Activated T-helper 1 cell treated with anti-CD3 and anti-CD28 coated beads, Interleukin-12 subunit alpha, Interleukin-12 subunit beta, Interleukin-2, Interleukin-4 antibody, amounts not matched to agents 30 ng/mL and 10 ng/mL and 1 ng/mL, durations not matched to agents 14 hours and 24 hours and 36 hours (primary cell): ENCODE measurements around the gene RPS27L. TPM values are rescaled to one million over a fixed set of nuclear protein-coding genes. Genes with fewer than 3 reads are reported as not detected.

Experiments used
- DNase-seq: peaks from one replicate; pipeline ENCODE4 v3.0.0; 2021; ENCODE audit warnings: low spot score
- H3K27ac Mint-ChIP-seq: one replicate; pipeline ENCODE4 v1.8.0; 2021; ENCODE audit warnings: mild to moderate bottlenecking, mixed read lengths
- H3K27me3 Mint-ChIP-seq: one replicate; pipeline ENCODE4 v1.8.0; 2022; ENCODE audit warnings: mild to moderate bottlenecking, moderate library complexity, mixed read lengths; ENCODE audit not compliant: insufficient read depth
- H3K36me3 Mint-ChIP-seq: one replicate; pipeline ENCODE4 v1.8.0; 2021; ENCODE audit warnings: low read depth, mixed read lengths
- H3K4me1 Mint-ChIP-seq: one replicate; pipeline ENCODE4 v1.8.0; 2021; ENCODE audit warnings: low read depth, mixed read lengths
- H3K4me3 Mint-ChIP-seq: one replicate; pipeline ENCODE4 v1.8.0; 2021; ENCODE audit warnings: mild to moderate bottlenecking, moderate library complexity, mixed read lengths
- H3K9me3 Mint-ChIP-seq: one replicate; pipeline ENCODE4 v1.8.0; 2021; ENCODE audit warnings: mixed read lengths
- intact Hi-C: fragments of 100-400 bp; cut with micrococcal nuclease; formaldehyde crosslinking; loops from one replicate; pipeline ENCODE4 v1.15.1; 2024
- total RNA-seq: library from RNA; stranded (reverse); gene quantifications from 2 replicates; pipeline ENCODE4 v1.2.3, GENCODE V29; 2022

RPS27L gene
- total RNA-seq, 1 donor from 2014 or later, result 163 TPM

- H3K9me3 Mint-ChIP-seq, result no peaks in the 10 kb centered on the region
- H3K4me1 Mint-ChIP-seq, result peaks cover 25% of the 10 kb centered on the region
- H3K27ac Mint-ChIP-seq, result no peak overlapping the region
- DNase-seq, result no peak
- H3K27me3 Mint-ChIP-seq, result no peaks in the 10 kb centered on the region
- intact Hi-C loops, result loop anchor here (10.0 kb wide), 1 partner anchor 249 kb away; no protein-coding TSS in a partner anchor
- peak overlapping the region; percentile 98 for H3K4me3 Mint-ChIP-seq
- H3K36me3 Mint-ChIP-seq, result peaks cover 24% of the 10 kb centered on the region
Measured at GRCh38 chr15:63155486-63155885, 1.8 kb downstream of the RPS27L start.

- H3K9me3 Mint-ChIP-seq, result no peaks in the 10 kb centered on the region
- DNase-seq, result no peak
- H3K4me1 Mint-ChIP-seq, result peaks cover 25% of the 10 kb centered on the region
- H3K36me3 Mint-ChIP-seq, result peaks cover 33% of the 10 kb centered on the region
- H3K4me3 Mint-ChIP-seq, result no peak overlapping the region
- intact Hi-C loops, result loop anchor here (10.0 kb wide), 1 partner anchor 253 kb away; no protein-coding TSS in a partner anchor
- H3K27me3 Mint-ChIP-seq, result no peaks in the 10 kb centered on the region
- H3K27ac Mint-ChIP-seq, result no peak overlapping the region
Measured at GRCh38 chr15:63151665-63152064, 5.6 kb downstream of the RPS27L start.

DNA sequence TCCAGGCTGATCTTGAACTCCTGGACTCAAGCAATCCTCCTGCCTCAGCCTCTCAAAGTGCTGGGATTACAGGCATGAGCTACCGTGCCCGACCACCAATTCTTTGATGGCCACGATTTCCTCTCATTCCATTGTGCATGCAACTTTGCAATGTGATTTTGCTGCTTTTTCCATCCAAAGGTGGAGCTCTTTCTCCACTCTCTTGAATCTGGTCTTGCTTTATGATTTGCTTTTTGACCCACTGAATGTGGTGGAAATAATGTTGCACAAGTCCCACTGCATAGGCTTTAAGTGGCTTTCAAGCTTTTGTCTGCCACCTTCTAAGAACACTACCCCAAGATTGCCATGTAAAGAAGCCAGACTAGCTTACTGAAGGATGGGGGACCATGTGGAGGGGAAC, 10.6 kb downstream of the RPS27L start:
- peaks cover 35% of the 10 kb centered on the region for H3K36me3 Mint-ChIP-seq
- no peak overlapping the region for H3K4me3 Mint-ChIP-seq
- H3K27me3 Mint-ChIP-seq, result no peaks in the 10 kb centered on the region
- no peak for DNase-seq
- peaks cover 3% of the 10 kb centered on the region for H3K4me1 Mint-ChIP-seq
- no peaks in the 10 kb centered on the region for H3K9me3 Mint-ChIP-seq
- H3K27ac Mint-ChIP-seq, result no peak overlapping the region
- intact Hi-C loops, result no loop called here

GRCh38 chr15:63145426-63145825, 11.9 kb downstream of the RPS27L start:
- no peaks in the 10 kb centered on the region for H3K27me3 Mint-ChIP-seq
- no peaks in the 10 kb centered on the region for H3K9me3 Mint-ChIP-seq
- H3K36me3 Mint-ChIP-seq, result peaks cover 31% of the 10 kb centered on the region
- intact Hi-C loops, result no loop called here
- no peak overlapping the region for H3K27ac Mint-ChIP-seq
- H3K4me3 Mint-ChIP-seq, result no peak overlapping the region
- no peak for DNase-seq
- peaks cover 8% of the 10 kb centered on the region for H3K4me1 Mint-ChIP-seq

- Mint-ChIP-seq H3K27me3 (no peaks in the 10 kb centered on the region), H3K4me3 (no peak overlapping the region), H3K9me3 (no peaks in the 10 kb centered on the region), H3K4me1 (peaks cover 12% of the 10 kb centered on the region), H3K27ac (no peak overlapping the region), H3K36me3 (peaks cover 25% of the 10 kb centered on the region)
- intact Hi-C loops, result no loop called here
- no peak for DNase-seq
Measured at GRCh38 chr15:63140936-63141335, 16.3 kb downstream of the RPS27L start.

- DNase-seq, result no peak
- Mint-ChIP-seq H3K36me3 (peaks cover 16% of the 10 kb centered on the region), H3K4me3 (no peak overlapping the region), H3K9me3 (no peaks in the 10 kb centered on the region), H3K27ac (no peak overlapping the region), H3K4me1 (peaks cover 16% of the 10 kb centered on the region), H3K27me3 (no peaks in the 10 kb centered on the region)
- intact Hi-C loops, result no loop called here
Measured at GRCh38 chr15:63136742-63137141, 20.5 kb downstream of the RPS27L start.

DNA sequence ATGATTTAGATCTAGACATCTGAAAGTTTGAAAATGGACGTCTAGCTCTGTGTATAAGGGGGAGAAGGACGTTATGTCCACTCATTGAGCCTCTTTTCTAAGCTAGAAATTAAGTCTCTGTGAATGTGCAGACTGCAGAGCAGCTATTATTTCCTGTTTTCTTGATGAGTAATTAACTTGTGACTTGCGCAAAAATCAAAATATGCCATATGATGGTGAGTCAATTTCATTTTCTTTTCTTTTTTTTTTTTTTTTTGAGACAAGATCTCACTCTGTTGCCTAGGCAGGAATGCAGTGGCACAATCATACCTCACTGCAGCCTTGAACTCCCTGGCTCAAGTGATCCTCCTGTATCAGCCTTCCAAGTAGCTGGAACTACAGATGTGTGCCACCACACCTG, 21.5 kb downstream of the RPS27L start:
- DNase-seq, result no peak
- intact Hi-C loops, result no loop called here
- no peak overlapping the region for H3K27ac Mint-ChIP-seq
- H3K4me1 Mint-ChIP-seq, result peaks cover 9% of the 10 kb centered on the region
- H3K27me3 Mint-ChIP-seq, result no peaks in the 10 kb centered on the region
- H3K9me3 Mint-ChIP-seq, result no peaks in the 10 kb centered on the region
- H3K36me3 Mint-ChIP-seq, result peaks cover 16% of the 10 kb centered on the region
- no peak overlapping the region for H3K4me3 Mint-ChIP-seq

DNA sequence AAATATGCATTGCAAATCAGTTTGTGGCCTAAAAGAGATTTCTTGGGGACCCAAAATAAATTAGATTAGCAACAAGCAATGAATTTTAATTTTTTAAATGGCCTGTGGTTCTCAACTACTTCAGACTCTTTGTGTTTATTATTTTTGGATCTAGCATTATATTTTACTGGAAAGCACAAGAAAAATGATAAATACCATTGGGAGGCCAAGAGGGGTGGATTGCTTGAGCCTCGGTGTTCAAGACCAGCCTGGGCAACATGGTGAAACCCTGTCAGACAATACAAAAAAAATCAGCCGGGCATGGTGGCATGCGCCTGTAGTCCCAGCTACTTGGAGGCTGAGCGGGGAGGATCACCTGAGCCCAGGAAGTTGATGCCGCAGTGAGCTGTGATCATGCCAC, 22.0 kb downstream of the RPS27L start:
- no peak for DNase-seq
- Mint-ChIP-seq H3K36me3 (peaks cover 16% of the 10 kb centered on the region), H3K27me3 (no peaks in the 10 kb centered on the region), H3K9me3 (no peaks in the 10 kb centered on the region), H3K4me3 (no peak overlapping the region), H3K27ac (no peak overlapping the region), H3K4me1 (peaks cover 9% of the 10 kb centered on the region)
- intact Hi-C loops, result no loop called here

DNA sequence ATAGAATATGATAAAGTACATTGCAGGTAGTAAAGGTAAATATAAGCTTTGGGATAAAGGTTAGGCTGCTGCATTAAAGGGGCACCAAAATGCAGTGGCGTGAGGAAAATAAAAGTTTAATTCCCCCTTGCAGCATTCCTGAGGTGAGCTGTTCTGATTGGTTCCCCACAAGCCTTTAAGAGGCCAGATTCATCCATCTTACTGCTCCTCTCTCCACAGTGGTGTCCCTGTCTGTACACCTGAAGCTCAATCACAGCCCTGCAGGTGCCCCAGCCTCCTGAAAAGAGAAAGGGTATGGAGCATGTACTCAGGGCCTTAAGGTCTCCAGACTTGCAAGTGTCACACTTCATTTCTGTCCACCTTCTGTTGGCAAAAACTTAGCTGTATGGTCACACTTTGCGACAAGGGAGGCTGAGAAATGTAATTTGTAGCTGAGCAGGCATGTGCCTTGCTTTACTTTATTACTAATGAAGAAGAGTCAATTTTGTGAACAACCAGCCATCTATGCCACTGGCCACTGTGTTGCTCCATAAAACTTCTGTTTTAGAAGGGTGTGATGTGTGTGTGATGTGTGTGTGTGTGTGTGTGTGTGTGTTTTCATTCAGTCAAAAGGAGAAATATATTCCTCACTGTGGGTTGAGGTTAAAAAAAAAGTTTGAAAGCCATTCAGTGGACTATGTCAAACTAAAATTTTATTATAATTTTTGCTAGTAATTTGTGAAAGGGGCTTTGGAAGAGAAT, 22.9 kb downstream of the RPS27L start:
- Mint-ChIP-seq H3K27ac (no peak overlapping the region), H3K4me3 (no peak overlapping the region)
- intact Hi-C loops, result no loop called here

GRCh38 chr15:63133786-63134185, 23.5 kb downstream of the RPS27L start:
- Mint-ChIP-seq H3K27me3 (no peaks in the 10 kb centered on the region), H3K4me3 (no peak overlapping the region), H3K27ac (no peak overlapping the region), H3K9me3 (no peaks in the 10 kb centered on the region), H3K4me1 (peaks cover 5% of the 10 kb centered on the region), H3K36me3 (peaks cover 15% of the 10 kb centered on the region)
- intact Hi-C loops, result no loop called here
- DNase-seq, result no peak

More for the DNA sequence above, 22.9 kb downstream of the RPS27L start:
- peaks cover 15% of the 10 kb centered on the region for H3K36me3 Mint-ChIP-seq
- H3K4me1 Mint-ChIP-seq, result peaks cover 5% of the 10 kb centered on the region
- H3K9me3 Mint-ChIP-seq, result no peaks in the 10 kb centered on the region
- no peak for DNase-seq
- H3K27me3 Mint-ChIP-seq, result no peaks in the 10 kb centered on the region

- DNase-seq, result no peak
- no peak overlapping the region for H3K27ac Mint-ChIP-seq
- no peaks in the 10 kb centered on the region for H3K9me3 Mint-ChIP-seq
- no peak overlapping the region for H3K4me3 Mint-ChIP-seq
- H3K36me3 Mint-ChIP-seq, result peaks cover 13% of the 10 kb centered on the region
- intact Hi-C loops, result no loop called here
- H3K4me1 Mint-ChIP-seq, result peaks cover 17% of the 10 kb centered on the region
- no peaks in the 10 kb centered on the region for H3K27me3 Mint-ChIP-seq
Measured at GRCh38 chr15:63126726-63127125, 30.6 kb downstream of the RPS27L start.

GRCh38 chr15:63124506-63124905, 32.8 kb downstream of the RPS27L start:
- Mint-ChIP-seq H3K4me1 (peaks cover 24% of the 10 kb centered on the region), H3K27me3 (no peaks in the 10 kb centered on the region), H3K9me3 (peaks cover 19% of the 10 kb centered on the region), H3K4me3 (no peak overlapping the region), H3K36me3 (peaks cover 19% of the 10 kb centered on the region), H3K27ac (no peak overlapping the region)
- no peak for DNase-seq
- intact Hi-C loops, result loop anchor here (5.0 kb wide), 1 partner anchor 153 kb away; the partner anchor contains the start of gene APH1B

GRCh38 chr15:63122002-63122875, 35.0 kb downstream of the RPS27L start:
- intact Hi-C loops, result loop anchor here (1.0 to 5.0 kb wide), 4 partner anchors 35 to 155 kb away; partner anchors contain the start of genes APH1B, RAB8B and RPS27L
- H3K36me3 Mint-ChIP-seq, result peaks cover 21% of the 10 kb centered on the region

More at GRCh38 chr15:63122002-63122875, 35.0 kb downstream of the RPS27L start:
- Mint-ChIP-seq H3K9me3 (peaks cover 24% of the 10 kb centered on the region), H3K27me3 (no peaks in the 10 kb centered on the region), H3K27ac (peak overlapping the region; percentile 83), H3K4me3 (peak overlapping the region; percentile 93), H3K4me1 (peaks cover 21% of the 10 kb centered on the region)
- peak; percentile 83 for DNase-seq
